ENCODE results near the gene HNRNPA2B1.

HNRNPA2B1 gene

DNA sequence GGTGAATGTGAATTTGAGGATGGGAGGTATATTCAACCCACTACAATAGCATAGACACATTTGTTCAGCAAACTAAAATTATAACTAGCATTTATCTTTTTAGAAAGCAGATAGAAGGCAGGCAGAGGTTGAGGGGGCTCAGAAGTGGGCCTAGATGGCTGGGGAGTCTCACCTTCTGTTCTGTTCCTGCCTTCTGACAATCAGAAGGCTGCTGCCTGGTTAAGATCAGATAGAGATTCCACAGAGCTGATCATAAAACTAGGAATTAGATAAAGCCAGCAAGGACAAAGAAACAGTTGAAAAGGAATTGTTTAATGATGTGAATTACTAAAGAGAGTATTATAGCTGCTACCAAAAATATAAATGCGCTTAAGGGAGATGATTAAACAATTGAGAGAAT is 60.2 kb downstream of the HNRNPA2B1 start:
- no peaks in the 10 kb centered on the region for H3K27me3 ChIP-seq (ENCODE audit: control insufficient read depth, insufficient read depth, low read length)
- H3K36me3 ChIP-seq (ENCODE audit: control insufficient read depth, insufficient read depth, low read length) = no peaks in the 10 kb centered on the region
- no peak overlapping the region for H3K27ac ChIP-seq (ENCODE audit: low read depth, low read length)
- no peak overlapping the region for H3K4me3 ChIP-seq (ENCODE audit: low read length)
- no peaks in the 10 kb centered on the region for H3K4me1 ChIP-seq (ENCODE audit: control insufficient read depth, insufficient read depth, low read length)
- no peak overlapping the region for H3K9ac ChIP-seq (ENCODE audit: low read length)
